Measurements from ENCODE around the gene SLC16A1.
"Not testable (repeated sequence)": the region's sequence is repeated elsewhere in the genome, so short reads cannot be mapped to it uniquely, and the experiment has no call there.

GRCh38 chr1:112889906-112890305, 66.1 kb downstream of the SLC16A1 start:
- TF ChIP-seq, protein P1, sequence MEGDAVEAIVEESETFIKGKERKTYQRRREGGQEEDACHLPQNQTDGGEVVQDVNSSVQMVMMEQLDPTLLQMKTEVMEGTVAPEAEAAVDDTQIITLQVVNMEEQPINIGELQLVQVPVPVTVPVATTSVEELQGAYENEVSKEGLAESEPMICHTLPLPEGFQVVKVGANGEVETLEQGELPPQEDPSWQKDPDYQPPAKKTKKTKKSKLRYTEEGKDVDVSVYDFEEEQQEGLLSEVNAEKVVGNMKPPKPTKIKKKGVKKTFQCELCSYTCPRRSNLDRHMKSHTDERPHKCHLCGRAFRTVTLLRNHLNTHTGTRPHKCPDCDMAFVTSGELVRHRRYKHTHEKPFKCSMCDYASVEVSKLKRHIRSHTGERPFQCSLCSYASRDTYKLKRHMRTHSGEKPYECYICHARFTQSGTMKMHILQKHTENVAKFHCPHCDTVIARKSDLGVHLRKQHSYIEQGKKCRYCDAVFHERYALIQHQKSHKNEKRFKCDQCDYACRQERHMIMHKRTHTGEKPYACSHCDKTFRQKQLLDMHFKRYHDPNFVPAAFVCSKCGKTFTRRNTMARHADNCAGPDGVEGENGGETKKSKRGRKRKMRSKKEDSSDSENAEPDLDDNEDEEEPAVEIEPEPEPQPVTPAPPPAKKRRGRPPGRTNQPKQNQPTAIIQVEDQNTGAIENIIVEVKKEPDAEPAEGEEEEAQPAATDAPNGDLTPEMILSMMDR (IDR thresholded peaks at IDR 0.05 in 2 of 3, conservative IDR thresholded peaks at IDR 0.05 in 1 of 3; ENCODE audit: control insufficient read depth in 2 of 3, extremely low read depth in 1 of 3, insufficient read depth in 1 of 3, low read depth in 3 of 3, low read length in 3 of 3), result not testable (repeated sequence)
- not testable (repeated sequence) for TF ChIP-seq ESRRA (IDR thresholded peaks at IDR 0.05; ENCODE audit: low read length)
